ENCODE data around the gene APCDD1L.

Gene APCDD1L

DNA sequence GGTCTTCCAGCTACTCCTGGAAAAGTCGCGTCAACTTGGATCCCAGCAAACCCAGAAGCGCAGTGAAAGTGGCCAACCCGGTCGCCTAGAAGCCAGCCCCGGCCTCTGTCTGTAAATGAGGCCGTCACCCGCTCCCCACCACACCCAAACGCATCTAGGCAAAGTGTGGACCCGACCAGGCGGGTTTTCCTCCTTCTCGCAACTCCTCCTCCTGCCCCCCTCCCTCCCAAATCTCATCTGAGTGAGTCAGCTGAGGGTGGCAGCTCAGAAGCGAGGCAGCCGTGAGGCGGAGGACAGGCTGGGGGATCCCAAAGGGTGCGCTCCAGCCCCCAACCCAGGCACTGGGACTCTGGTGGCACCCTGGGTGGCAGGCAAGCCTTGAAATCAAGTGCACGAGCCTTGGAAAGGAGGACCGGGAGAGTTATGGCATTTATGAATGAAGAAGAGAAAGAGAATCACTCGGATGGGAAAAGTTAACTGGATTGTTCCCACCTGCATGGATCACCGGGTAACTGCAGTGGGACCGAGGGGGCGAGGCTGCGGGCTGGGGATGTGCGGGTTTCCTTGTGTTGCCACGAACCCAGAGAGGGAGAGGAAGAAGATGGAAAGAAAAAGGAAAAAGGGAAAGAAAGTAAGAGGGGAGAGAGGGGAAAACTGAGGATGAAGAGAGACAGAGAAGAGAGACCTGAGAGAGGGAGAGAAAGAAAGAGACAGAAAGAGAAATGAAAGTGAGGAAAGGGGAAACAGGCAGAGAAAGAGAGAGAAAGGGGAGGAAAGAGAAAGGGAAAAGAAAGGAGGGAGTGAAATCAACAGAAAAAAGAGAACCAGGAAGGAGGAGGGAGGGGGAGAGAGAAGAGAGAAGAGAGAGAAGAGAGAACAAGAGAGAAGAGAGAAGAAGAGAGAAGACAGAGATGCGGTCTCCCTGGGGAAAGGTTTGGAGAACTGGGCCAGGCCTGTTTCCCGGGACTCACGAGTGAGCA, at the start of gene APCDD1L:
Gene APCDD1L (minus strand): TSS at position 167 of the 980 bp plus-strand sequence. CDS start 692 bp downstream, outside the sequence.
- DNase-seq: peak; percentile 69

DNA sequence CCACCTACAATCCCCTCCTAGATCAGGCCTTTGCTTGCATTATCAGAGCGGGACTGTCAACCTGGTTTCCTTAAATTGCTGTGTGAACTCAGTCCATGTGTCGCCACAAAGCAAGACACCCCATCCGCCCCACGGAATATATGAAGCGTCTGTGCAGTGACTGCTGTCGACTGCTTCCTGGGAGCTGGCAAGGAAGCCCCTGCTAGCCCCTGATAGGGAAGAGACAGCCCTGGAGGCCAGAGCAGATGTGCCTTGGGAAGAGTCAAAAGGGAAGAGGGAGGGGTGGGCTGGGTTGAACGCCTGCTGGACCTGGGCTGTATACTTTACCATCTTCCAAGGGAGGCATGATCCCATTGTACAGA, 44.1 kb upstream of the APCDD1L start:
- no peak for DNase-seq

DNA sequence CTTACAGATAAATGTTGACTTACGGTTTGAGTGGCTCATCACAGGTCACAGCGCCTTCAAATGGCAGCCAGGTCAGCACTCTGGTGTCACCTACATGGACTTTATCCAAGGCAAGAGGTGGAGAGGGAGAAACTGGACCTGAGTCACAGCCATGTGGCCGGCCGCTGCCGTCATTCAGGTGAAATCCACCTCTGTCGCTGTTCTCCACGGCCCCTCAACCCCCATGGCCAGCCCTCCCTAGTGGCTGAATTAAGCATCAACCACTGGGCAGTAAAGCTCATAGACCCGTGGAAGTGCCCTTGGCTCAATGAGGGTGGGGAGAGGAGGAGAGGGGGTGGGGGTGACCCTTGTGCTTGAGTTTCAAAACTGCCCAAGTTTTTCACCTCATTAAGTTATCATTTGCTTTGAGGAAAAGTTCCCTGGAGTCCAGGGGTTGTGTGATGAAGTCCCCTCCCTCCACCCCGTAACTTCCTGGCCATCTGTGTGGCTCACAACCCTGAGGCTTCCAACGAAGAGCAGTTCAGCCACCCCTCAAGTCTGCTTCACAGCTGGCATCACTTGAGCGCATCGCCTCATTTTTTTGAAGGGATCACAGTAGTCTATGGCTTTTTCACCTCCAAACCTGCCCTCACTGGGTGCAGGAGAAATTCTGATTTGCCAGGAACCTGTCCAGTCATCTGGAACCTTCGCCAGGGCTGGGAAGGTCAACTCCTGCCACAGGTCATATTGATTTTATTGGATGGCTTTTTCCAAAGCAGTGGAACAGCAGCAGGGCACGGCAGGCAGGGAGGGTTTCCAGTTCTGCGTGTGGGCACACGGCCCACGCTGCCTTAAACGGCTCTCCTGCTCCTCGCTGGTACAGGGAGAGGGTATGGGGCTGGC, 43.5 kb upstream of the APCDD1L start:
- DNase-seq: no peak

DNA sequence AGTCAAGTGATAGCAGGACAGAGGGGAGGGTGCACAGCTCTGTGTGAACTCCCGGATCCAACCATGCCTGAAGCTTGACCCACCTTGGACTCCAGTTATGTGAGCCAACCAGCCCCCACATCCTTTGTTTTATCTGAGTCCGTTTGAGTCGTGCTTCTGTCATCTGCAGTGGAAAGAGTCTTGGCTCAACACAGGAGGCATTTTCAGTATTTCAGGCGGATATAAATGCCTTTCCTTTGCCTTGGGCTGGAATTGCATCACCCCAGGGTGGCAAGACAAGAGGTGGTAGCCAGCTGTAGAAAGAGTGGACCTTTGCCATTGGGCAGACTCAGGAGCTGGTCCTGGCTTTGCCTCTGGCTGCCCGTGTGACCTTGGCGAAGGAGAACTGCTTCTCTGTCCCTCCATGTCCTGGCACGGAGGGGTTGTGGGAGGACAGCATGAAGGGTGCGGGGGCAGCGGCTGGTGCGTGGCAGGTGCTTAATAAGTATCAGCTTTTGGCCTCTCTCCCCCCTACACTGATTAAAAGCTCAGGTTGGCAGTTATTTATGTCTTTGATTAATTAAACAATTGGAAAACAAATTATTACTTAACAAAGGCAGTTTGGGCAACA, 42.6 kb upstream of the APCDD1L start:
- DNase-seq: no peak

DNA sequence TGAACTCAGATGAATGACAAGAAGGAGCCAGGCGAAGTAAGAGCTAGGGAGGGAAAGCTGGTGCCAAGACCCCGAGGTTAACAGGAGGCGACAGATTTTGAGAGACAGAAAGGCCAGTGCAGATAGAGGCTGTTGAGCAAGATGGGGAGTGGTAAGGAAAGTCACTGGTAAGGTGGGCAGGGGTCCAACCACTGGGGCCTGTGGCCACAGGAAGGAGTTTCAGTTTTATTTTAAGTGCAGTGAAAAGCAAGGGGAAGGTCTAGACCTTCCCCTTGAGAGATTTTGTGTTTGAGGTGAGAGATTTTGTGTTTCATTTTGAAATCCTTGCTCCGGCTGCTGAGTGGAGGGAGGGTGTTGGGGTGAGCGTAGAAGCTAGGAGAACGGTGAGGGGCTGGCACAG, 41.8 kb upstream of the APCDD1L start:
- DNase-seq: no peak

DNA sequence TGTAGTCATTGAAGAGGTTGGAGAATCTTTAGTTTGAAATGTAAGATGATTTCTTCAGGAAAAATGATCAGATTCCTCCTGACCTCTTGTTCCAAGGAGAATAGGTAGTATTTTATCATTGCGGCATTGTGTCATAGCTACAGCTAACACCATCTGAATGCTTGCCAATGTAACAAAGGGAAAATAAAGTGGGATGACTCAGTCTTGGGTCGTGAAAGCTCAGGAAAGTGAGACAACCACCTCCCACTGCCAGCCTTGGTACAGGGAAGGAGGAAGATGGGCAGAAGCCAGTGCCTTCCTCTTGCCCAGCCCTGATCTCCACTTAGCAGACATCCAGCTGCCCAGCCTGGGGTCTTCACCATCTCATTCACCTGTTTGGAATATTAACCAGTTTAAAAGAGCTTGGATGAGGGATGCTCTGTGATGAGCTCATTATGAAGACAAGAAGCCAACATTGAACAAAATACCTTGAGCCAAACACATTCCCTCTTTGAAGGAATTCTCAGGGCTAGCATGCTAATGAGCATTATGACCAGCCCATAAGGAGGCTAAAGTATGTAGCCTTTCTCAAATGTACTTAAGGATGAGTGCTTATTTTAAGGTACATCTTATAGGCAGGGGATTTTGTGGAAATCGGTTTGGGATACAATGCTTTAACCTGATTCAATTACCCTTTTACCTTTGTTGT, 40.0 kb upstream of the APCDD1L start:
- DNase-seq: no peak

DNA sequence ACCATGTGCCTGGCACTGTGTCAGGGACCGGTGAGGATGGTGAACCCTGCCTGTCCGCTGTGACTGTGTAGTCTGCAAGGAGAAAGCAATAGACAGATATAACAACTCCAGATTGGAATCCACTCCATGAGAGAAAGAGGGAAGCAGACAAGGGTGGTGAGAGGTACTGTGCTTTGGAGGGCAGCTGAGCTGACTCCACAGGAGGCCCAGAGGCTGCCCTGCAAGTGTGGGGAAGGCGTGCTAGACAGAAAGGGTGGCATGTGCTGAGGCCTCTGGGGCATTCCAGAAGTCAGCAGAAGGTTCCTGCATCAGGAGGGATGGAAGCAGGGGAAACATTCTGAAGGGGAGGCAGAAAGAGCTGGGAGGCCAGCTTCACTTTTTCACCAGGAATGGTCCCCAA, 39.3 kb upstream of the APCDD1L start:
- DNase-seq: no peak

DNA sequence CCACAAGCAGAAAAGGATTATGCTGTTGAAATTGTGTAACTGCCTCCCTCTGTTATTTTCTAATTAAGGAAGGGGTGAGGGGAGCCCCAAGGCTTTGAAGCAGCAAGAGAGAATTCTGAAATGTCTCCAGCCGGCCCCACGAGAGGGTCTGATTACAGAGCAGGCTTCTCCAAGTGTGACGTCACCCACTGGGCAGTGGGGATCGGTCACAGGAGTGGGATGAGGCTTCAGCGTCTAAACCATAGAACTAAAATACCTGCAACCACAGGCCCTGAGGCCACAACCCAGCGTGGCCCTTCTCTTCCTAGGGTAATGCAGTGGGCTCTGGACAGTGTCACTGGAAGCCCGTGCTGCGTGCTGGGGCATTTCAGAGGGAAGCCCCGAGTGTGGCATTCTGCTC, 38.6 kb upstream of the APCDD1L start:
- peak; percentile 84 for DNase-seq

DNA sequence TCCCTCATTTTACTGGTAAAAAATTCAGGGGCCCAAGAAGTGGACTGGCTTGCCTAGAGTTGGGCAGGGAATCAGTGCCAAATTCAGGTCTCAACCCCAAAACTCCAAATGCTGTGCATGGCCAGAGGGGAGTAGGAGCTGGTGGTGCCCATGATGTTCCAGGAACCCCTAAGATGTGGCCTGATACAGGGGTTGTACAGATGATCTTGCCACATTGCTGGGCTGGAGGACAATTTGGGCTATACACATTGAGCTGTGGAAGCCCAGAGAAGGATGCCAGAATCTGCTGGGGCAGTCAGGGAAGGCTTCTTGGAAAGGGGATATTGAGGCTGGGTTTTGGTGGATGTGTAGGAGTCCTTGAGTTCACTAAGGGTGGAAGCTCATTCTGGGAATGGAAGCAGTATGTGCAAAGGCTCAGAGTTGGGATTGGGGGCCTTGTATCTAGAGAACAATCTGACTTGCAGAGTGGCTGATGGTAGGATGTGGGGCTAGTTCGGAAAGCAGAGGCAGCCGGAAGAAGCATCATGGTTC, 38.0 kb upstream of the APCDD1L start:
- DNase-seq: no peak

DNA sequence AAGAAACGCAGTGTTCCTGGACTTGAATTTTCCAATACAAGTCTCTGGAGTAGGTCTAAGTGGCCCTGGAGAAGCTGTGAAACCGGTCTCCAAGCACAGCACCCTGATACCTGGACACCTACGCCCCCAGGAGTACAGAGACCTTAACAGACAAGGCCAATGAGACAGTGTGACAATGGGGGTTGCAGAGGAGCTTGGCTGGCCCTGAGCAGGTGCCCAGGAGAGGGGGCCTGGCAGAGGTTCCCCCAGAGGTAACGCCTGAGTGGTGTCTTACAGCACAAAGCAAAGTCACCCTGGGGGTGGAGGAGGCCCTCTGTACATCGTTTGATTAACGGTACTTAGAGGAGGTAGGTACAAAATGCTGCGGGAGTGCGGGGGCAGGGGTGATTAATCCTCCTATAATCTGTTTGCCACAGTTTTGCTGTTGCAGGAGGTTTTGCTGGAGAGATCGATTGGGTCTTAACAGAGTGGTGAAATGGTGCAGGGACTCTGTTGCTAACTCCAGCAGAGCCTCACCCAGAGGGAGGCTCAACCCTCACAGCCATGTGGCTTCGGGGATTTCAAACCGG, 37.3 kb upstream of the APCDD1L start:
- no peak for DNase-seq

DNA sequence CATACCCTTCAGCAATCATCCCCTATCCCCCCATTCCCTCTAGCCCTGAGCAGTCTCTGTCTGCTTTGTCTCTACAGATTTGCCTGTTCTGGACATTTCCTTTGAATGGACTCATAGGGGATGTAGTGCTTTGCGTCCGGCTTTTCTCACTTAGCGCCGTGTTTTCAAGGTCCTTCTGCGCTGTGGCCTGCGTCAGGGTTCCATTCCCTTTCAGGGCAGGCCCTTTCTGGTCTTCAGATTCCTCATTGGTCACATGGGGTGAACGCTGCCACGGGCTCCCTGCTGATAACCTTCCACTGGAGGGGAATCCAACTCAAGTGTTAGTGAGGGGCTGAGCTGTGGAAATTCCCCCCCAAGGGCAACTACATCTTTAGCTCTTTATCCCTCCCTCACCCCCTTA, 36.4 kb upstream of the APCDD1L start:
- no peak for DNase-seq

DNA sequence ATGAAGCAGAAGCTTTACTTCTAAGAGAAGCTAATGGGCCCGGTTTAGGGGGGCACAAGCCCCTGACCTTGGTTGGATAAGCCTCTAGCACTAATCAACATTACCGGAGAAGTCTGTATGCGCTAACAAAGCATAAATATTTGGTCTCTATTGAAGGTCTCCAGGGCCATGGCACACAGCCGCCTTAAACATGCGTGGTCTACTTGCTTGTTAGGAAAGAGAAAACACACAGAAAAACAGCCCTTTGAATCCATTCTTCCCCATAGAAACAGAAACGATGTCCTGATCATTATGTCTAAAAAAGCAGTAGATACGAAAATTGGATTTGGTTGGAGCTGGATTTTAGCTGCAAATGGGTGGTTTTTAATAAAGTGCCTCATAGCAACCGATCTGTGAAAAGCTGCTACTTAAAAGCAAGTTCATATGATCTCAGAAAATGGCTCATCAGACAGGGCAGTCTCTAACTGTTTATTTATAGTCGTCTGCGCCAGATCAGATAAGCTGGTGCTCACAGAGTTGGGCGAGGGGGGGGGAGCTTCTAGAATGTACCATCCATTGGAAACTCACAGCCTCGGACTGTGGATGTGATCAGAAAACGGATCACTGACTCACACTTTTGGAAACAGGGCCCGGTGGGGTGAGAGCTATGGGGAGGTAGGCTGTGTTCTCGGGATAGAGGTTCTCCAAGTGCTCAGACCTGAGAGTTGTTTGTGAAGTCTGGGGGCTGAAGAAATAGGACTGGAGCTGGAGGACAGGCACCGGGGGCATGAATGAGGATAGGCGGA, 35.3 kb upstream of the APCDD1L start:
- no peak for DNase-seq

DNA sequence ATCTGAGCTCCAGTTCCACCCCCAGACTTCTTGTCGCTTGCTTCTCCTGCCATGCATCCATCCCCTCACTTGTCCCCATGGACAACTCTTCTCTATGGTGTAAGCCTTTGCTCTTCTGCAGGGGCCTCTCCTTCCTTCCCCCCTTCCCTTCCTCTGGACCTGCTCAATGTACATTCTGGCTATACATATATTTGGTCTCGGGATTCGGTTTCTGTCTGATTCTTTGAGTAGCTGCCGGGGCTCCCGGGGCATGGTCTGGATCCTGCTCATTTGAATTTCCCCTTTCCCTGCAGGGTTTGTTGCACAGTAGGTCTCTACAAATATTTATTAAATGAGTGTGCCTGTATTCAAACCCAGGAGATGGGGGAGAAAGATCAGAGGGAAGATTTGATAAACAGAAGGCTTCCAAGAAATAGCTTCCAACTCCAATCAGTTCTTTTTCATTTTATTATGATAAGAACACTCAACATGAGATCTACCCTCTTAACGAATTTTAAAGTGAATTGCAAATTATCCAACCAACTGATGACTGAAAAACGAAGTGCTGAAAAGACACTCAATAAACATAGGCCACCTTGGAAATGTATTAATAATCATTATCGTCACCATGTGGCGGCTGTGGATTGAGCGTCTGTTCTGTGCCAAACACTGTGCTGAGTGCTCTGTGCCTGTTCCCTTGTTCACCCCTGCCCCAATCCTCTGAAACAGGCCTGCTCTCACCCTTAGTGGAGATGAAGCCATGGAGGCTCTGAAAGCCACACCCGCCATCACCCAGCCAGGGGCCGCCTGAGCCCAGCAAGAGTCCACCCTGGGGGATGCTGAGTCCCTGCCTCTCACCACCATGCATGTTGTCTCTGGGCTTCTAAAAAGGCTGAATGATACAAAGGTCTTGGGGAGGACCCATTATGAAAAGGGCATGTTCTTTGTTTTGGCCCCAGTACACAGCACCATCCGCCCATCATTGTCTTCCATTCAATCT, 34.3 kb upstream of the APCDD1L start:
- DNase-seq: no peak

DNA sequence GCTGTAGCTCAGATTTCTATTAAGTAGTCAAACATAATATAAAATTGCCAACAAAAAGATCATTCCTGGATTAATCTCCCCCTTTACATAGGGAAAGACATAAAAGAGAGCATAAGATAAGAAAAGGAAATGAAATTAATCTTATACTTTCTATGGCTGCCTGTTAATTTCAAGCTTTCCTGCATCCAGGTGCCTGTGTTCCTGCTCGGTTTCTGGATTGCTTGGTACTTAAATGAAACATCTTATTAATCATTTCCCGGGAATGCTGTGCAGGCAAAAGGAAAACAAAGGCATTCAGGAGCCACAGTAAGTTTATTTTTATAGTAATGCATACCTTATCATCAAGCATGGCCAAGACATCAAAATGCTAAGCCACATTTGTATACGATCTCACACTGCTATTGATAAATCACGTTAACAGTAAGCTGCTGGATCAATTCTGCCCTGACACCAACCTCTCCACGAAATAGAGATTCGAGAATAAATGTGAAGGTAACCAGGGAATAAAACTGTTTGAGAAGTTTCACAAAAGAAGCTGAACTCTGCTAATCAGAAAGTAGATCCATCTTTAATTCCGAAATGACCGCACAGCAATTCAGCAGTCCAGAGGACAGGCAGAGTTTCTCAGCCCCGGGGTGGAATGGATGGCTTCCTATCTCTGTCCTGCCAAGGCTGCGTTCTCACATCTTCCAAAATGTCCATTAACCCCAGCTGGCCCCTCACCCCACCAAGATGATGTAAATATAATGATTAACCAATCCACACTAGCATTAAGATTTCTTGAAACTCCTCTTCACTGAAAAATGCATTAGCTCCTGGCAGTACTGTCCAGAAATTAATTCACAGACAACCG, 32.6 kb upstream of the APCDD1L start:
- DNase-seq: no peak

DNA sequence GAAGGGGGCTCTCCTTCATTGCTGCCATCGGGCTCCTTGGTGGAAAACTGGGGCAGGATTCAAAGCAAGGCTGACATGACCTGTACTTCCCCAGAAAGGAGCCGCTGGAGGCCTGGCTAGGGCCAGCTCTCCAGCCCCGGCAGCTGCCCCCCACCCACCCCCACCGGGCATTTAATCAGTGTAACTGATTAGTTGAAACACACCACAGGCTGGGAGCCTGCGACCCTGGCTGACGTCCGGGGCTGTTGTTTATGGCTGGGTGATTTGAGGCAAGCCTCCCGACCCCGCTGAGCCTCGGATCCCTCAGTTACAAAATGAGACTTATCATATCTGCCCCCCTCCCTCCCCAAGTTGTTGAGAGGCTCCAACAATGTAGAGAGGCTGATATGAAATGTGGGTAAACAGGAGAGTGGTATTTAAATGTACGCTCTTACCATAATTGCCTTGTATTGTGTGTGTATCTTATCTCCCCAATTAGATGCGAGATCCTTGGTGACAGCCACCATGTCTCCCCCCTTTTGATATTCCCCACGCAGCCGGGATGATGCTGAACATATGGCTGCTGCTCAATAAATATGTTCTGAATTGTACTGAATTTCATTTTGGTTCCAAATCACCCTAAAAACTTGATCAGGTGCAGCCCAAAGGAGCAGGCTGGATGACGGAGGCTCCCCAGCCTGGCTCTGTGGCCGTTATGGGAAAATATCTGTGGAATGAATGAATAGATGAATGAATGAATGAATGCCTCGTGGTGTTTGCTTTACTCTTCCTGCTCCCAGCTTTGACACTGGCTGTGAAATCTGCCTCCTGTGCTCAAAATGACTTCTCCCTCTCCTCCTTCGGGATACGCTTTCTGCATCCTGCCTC, 31.8 kb upstream of the APCDD1L start:
- DNase-seq: no peak

DNA sequence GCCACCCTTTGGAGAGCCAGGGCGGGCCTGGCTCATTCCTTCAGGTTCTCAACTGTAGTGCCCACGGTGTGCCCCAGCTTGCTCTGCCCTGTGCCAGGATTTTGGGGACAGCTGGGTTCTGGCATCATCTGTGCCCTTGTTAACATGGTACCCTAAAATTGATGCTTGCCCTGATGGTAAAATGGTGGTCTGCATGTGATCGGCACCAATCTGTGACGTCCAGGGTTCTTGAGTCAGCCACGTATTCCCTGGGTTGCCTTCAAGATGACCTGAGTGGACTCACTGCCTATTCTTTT, 31.2 kb upstream of the APCDD1L start:
- no peak for DNase-seq

DNA sequence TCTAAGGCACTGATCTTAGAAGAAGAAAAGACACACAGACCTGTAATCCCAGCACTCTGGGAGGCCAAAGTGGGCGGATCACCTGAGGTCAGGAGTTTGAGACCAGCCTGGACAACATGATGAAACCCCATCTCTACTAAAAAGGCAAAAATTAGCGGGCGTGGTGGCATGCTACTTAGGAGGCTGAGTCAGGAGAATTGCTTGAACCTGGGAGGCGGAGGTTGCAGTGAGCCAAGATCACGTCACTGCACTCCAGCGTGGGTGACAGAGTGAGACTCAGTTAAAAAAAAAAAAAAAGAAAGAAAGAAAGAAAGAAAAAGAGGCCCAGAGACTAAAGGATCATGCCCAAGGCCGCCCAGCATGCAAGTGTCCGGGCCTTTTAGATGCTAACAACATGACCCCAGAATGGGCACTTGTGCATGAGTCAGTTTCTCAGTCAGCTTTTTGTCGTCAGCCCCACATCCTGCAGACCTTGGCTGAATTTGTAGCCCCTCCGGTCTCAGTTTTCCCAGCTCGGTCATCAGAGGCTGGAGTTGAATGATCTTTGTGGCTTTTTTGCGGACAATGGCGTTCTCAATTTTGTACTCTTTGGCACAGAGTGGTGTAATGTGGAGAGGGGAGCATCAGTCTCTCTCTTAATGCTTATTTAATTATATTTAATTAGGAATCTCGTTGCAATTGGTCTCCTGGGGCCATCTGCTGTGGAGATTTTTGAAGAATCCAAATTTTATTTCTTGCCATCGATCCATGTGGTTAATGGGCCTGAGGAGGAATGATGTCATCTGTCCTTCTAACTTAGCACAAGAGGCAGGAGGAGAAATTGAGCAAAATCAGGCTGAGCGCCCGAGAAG, 30.6 kb upstream of the APCDD1L start:
- no peak for DNase-seq
